A549 (cell line): ENCODE data around the gene FAM9C. TPM values are rescaled to one million over a fixed set of nuclear protein-coding genes. Genes with fewer than 3 reads are reported as not detected.

ENCODE experiments used
- ATAC-seq, 2 experiments: fragments of 200-7000 bp in 1 of 2; fragments of >200 bp in 1 of 2; cut with Nextera tagmentation in 1 of 2; cut with Tn5 transposase in 1 of 2; 3 replicates each; pipeline versions ENCODE4 v1.8.0 to v1.9.1; 2018 to 2020; ENCODE audit warnings: mild to moderate bottlenecking in 1 of 2, moderate library complexity in 1 of 2
- CTCF ChIA-PET: fragments of 300-600 bp; sonication (Branson Sonifier 250); formaldehyde crosslinking; extraction: SDS; loops from one replicate; lab custom pipeline; 2021; ENCODE audit warnings: antibody characterized with exemption, inconsistent platforms; lab: Yijun Ruan, JAX
- POLR2A ChIA-PET: fragments of 350-600 bp; formaldehyde crosslinking; extraction: SDS; loops from one replicate; lab custom pipeline; 2021; ENCODE audit warnings: antibody characterized with exemption, inconsistent platforms; lab: Yijun Ruan, JAX
- DNase-seq, 2 experiments: peaks; one replicate each; pipeline versions ENCODE4 v3.0.0 to v3.0.0-alpha.2; 2011 to 2016; ENCODE audit warnings: low read depth in 1 of 2, low spot score in 1 of 2
- FAIRE-seq: peaks from 2 replicates; lab custom pipeline; 2011; peaks lifted over from hg19 to GRCh38; lab: Jason Lieb, UNC
- H3K27ac ChIP-seq, 2 experiments: fragments of >200 bp; sonication (Bioruptor Twin); formaldehyde crosslinking; 3 replicates each; pipeline ENCODE4 v1.5.1; 2016 to 2017
- H3K4me1 ChIP-seq: fragments of >200 bp; sonication (Bioruptor Twin); formaldehyde crosslinking; 3 replicates; pipeline ENCODE4 v1.6.1; 2016
- H3K4me2 ChIP-seq: fragments of >200 bp; sonication (Bioruptor Twin); formaldehyde crosslinking; 3 replicates; pipeline ENCODE4 v1.6.1; 2016
- H3K4me3 ChIP-seq: fragments of >200 bp; sonication (Bioruptor Twin); formaldehyde crosslinking; 3 replicates; pipeline ENCODE4 v1.5.1; 2016
- H3K9me3 ChIP-seq: fragments of >200 bp; sonication (Bioruptor Twin); formaldehyde crosslinking; 3 replicates; pipeline ENCODE4 v1.6.1; 2016
- ATOH8 ChIP-seq: fragments of 250-450 bp; sonication (Bioruptor Pico); IDR thresholded peaks from 2 replicates; pipeline ENCODE4 v1.5.0; 2020; ENCODE audit warnings: low read depth, mild to moderate bottlenecking, moderate library complexity
- CBX8 ChIP-seq: fragments of 200-600 bp; sonication (generic); IDR thresholded peaks from 2 replicates; pipeline ENCODE4 v1.6.1; 2016
- CHD2 ChIP-seq: fragments of 150-350 bp; IDR thresholded peaks from 2 replicates; pipeline ENCODE4 v1.6.1; 2014; ENCODE audit warnings: low read length; ENCODE audit not compliant: partially characterized antibody
- EHF ChIP-seq: fragments of 250-450 bp; sonication (Bioruptor Pico); IDR thresholded peaks from 2 replicates; pipeline ENCODE4 v1.5.0; 2020; ENCODE audit warnings: mild to moderate bottlenecking
- FOSB ChIP-seq: fragments of 250-450 bp; sonication (Bioruptor Pico); IDR thresholded peaks from 2 replicates; pipeline ENCODE4 v1.5.0; 2020; ENCODE audit warnings: mild to moderate bottlenecking, moderate library complexity
- FOSL2 ChIP-seq, 2 experiments: fragments of 450-650 bp in 1 of 2; fragments of >200 bp in 1 of 2; sonication (Bioruptor Twin) in 1 of 2; formaldehyde crosslinking; IDR thresholded peaks; 2 replicates each; pipeline versions ENCODE4 v1.5.0 to v1.6.1; 2016 to 2020; ENCODE audit warnings: mild to moderate bottlenecking in 1 of 2, moderate library complexity in 1 of 2
- JUN ChIP-seq, 2 experiments: fragments of >200 bp; sonication (Bioruptor Twin); formaldehyde crosslinking; IDR thresholded peaks; 2 replicates in 1 of 2; 3 replicates in 1 of 2; pipeline ENCODE4 v1.6.1; 2016 to 2017
- JUNB ChIP-seq: fragments of >200 bp; sonication (Bioruptor Twin); formaldehyde crosslinking; IDR thresholded peaks from 2 replicates; pipeline ENCODE4 v1.6.1; 2016
- KDM1A ChIP-seq: fragments of 200-600 bp; sonication (generic); IDR thresholded peaks from 2 replicates; pipeline ENCODE4 v1.6.1; 2016; ENCODE audit warnings: low read depth, mild to moderate bottlenecking
- KDM5A ChIP-seq: fragments of 200-600 bp; sonication (generic); IDR thresholded peaks from 2 replicates; pipeline ENCODE4 v1.6.1; 2016; ENCODE audit warnings: antibody characterized with exemption, mild to moderate bottlenecking
- MAFK ChIP-seq: fragments of 450-650 bp; IDR thresholded peaks from 2 replicates; pipeline ENCODE4 v1.6.1; 2014; ENCODE audit not compliant: partially characterized antibody
- PHF8 ChIP-seq: fragments of 200-600 bp; sonication (generic); IDR thresholded peaks from 2 replicates; pipeline ENCODE4 v1.6.1; 2016; ENCODE audit warnings: low read depth, mild to moderate bottlenecking, antibody characterized with exemption, moderate library complexity, borderline replicate concordance
- RCOR1 ChIP-seq: fragments of 150-350 bp; IDR thresholded peaks from 2 replicates; pipeline ENCODE4 v1.6.1; 2014; ENCODE audit warnings: antibody characterized with exemption, low read length, low read depth
- ZC3H11A ChIP-seq: fragments of 450-650 bp; IDR thresholded peaks from 2 replicates; pipeline ENCODE4 v1.6.1; 2014; ENCODE audit warnings: antibody characterized with exemption, mild to moderate bottlenecking
- WGBS: methylation state at CpG from one replicate; pipeline ENCODE4 v1.1.6; 2017; ENCODE audit errors: missing lambda C conversion rate; 5-methylcytosine and 5-hydroxymethylcytosine counted together
- polyA plus RNA-seq, 4 experiments: library from polyadenylated mRNA; depleted of rRNA in 3 of 4; stranded (reverse); fragments of >200 nt; fragmentation: RNase III in 1 of 4; extraction: RNeasy Plus Mini Kit Qiagen cat#74134 plus additional on column Dnase treatment in 1 of 4; gene quantifications; 2 replicates in 3 of 4; 3 replicates in 1 of 4; pipeline ENCODE4 v1.2.3, GENCODE V29; 2011 to 2017

Gene FAM9C
- polyA plus RNA-seq, 2 of the 4 experiments (the other 2 are of a cell fraction) = 0.03 TPM; not detected in 1

GRCh38 chrX:13036896-13037295, 7.5 kb downstream of the FAM9C start:
- Histone ChIP-seq H3K4me1 (0 out of 3 replicates have a peak, but pooled peaks cover 6% of the 10 kb centered on the region), H3K27ac (peak overlapping the region in 1 of 2 experiments; percentile 46; a peak in 1 of 6 replicates), H3K9me3 (no peaks in the 10 kb centered on the region), H3K4me3 (no peak overlapping the region), H3K4me2 (no peak overlapping the region)
- CTCF ChIA-PET = no interaction called here
- 81% methylated on average over 3 of the region's 3 CpGs for WGBS
- POLR2A ChIA-PET = no interaction called here
- TF ChIP-seq ZC3H11A (no peak), CBX8 (no peak), PHF8 (no peak), ATOH8 (CRISPR knock-in tag) (no peak), JUNB (no peak), CHD2 (no peak)
- ATAC-seq (no peak), DNase-seq (no peak), FAIRE-seq (no peak)

GRCh38 chrX:13033193-13033592, 11.2 kb downstream of the FAM9C start:
- H3K4me3 ChIP-seq = no peak overlapping the region
- TF ChIP-seq PHF8 (no peak), MAFK (no peak), JUN (IDR thresholded peaks at IDR 0.05) (no peak), KDM5A (no peak), RCOR1 (no peak)
- TF ChIP-seq, all 56 proteins: peak for 0
- ChIA-PET POLR2A (no interaction called here), CTCF (interaction anchor here (0.5 to 0.9 kb wide), 3 partner anchors 16 to 24 kb away, joined by 3 read pairs; no protein-coding TSS in a partner anchor)
- ATAC-seq (no peak), FAIRE-seq (no peak), DNase-seq (no peak)
- WGBS = 97% methylated on average over 2 of the region's 2 CpGs
- Histone ChIP-seq H3K4me2 (no peak overlapping the region), H3K4me1 (peaks cover 30% of the 10 kb centered on the region), H3K9me3 (no peaks in the 10 kb centered on the region), H3K27ac (peak overlapping the region; percentile 38 to 43; a peak in 2 of 6 replicates)

- WGBS = 56% methylated on average over 8 of the region's 8 CpGs
- peak overlapping the region; percentile 77 for H3K4me2 ChIP-seq
- no peaks in the 10 kb centered on the region for H3K9me3 ChIP-seq
- FAIRE-seq = peak; percentile 77
- H3K4me3 ChIP-seq = no peak overlapping the region
- TF ChIP-seq KDM1A (no peak), FOSL2 (IDR thresholded peaks at IDR 0.05) (no peak), FOSL2 (CRISPR knock-in tag; IDR thresholded peaks at IDR 0.05) (peak; percentile 58; the same call in 1 of the 2 replicates)
- ChIA-PET CTCF (interaction anchor here (0.6 to 1.4 kb wide), 4 partner anchors 23 to 126 kb away, joined by 3 read pairs; no protein-coding TSS in a partner anchor), POLR2A (interaction anchor here (0.5 to 1.6 kb wide), 5 partner anchors 9 to 55 kb away, joined by 3 to 8 read pairs (median 5); partner anchors contain the start of gene TMSB4X)
- H3K27ac ChIP-seq = peak overlapping the region; percentile 92 to 94
- peaks cover 41% of the 10 kb centered on the region for H3K4me1 ChIP-seq
- peak; percentile 47 to 71; a peak in 4 of 6 replicates for ATAC-seq
- DNase-seq = peak in 1 of 2 experiments; percentile 77
Observed at GRCh38 chrX:13029887-13030771, 14.3 kb downstream of the FAM9C start.

- peak overlapping the region; percentile 77 for H3K4me2 ChIP-seq
- peaks cover 45% of the 10 kb centered on the region for H3K4me1 ChIP-seq
- FAIRE-seq = no peak
- ChIA-PET CTCF (interaction anchor here (0.6 to 1.0 kb wide), 2 partner anchors 83 to 126 kb away, joined by 3 read pairs; no protein-coding TSS in a partner anchor), POLR2A (interaction anchor here (1.0 to 1.6 kb wide), 3 partner anchors 51 to 55 kb away, joined by 3 to 5 read pairs (median 5); partner anchors contain the start of gene TMSB4X)
- no peak for TF ChIP-seq FOSB (CRISPR knock-in tag)
- TF ChIP-seq EHF (CRISPR knock-in tag) = no peak
- no peak for DNase-seq
- peak overlapping the region; percentile 92 to 94 for H3K27ac ChIP-seq
- no peak overlapping the region for H3K4me3 ChIP-seq
- no peak for ATAC-seq
- H3K9me3 ChIP-seq = no peaks in the 10 kb centered on the region
Observed at GRCh38 chrX:13029637-13029886, 14.9 kb downstream of the FAM9C start.
